HL-60/S4 treated with retinoic acid at 250 ng/mL for 4 days and 3 days (cell line): Measurements from ENCODE around the gene FMN2.

Source experiments
- in situ Hi-C: fragments of 300-500 bp; cut with MboI; formaldehyde crosslinking; loops from 2 replicates; pipeline ENCODE4 v1.7.0; 2022; ENCODE audit warnings: low sequenced_read_pairs

The FMN2 gene

GRCh38 chr1:240096974-240097373, 5.3 kb downstream of the FMN2 start:
- in situ Hi-C loops: no loop called here

DNA sequence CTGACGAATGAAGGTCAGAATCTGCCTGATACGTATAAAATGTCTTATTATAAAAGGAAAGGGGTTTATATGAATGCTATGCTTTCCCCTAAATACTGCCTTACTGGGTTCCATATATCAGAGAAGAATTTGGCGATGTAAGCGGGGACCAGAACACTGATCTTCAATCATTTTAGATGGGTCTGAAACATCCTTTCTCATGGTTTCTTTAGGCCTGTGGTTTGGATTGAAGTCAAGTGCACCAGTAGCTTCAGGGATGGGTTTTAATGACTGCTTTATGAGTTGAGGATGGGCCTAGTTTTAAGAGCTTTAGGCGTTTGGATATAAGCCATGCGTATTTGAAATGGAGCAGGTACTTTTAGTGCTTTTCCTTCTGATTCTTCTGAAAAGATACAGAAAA, 6.9 kb downstream of the FMN2 start:
- in situ Hi-C loops: no loop called here

DNA sequence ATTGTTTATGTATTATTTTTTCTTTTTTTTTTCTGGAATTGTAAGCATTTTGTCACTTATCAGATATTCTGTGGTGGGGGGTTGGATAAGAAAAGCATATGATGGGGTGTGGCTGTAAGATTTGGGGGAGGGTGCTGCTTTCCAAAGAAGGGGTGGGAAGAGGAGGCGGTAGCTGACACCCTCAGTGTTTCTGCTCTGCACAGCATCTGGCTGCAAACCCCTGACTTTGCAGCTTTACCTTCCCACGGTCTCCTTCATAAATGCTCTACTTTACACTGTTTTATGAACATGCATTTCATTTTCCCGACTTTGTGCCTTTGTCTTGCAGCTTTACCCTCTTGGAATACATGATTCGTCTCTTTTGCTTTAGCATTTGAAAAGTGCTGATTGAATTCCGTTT, 7.6 kb downstream of the FMN2 start:
- in situ Hi-C loops: no loop called here

DNA sequence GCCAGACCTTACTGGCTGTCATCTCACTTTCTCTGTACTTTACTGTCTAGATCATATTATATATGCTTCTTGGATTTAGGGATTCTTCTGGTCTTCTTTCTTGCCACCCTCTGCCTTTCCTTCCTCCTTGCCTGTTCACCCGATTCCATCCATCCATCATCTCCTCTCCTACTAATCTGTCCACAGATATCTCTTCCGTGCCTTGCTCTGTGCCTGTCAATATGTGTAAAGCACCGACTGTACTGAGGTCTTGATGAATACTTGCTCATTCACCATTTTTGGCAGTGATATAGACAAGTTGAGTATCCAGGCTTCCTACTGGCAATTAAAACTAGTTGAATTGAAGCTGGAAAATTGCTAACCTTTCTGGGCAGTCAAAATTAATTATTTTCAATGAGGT, 8.1 kb downstream of the FMN2 start:
- in situ Hi-C loops: no loop called here

GRCh38 chr1:240100371-240100934, 8.8 kb downstream of the FMN2 start:
- in situ Hi-C loops: no loop called here

DNA sequence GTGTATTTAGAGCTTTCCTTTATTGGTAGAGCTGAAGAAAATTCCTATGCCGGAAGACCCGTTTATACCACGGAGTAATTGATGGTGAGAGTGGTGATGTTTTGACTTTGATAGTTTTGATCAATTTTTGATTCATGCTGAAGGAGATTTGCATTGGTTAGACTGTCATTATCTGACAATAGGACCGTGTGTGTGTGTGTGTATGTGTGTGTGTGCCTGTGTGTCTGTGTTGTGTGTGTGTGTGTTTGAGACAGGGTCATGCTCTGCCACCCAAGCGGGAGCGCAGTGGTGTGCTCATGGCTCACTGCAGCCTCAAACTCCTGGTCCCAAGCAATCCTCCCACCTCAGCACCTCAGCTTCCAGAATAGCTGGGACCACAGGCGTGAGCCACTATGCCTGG, 9.6 kb downstream of the FMN2 start:
- in situ Hi-C loops: no loop called here

DNA sequence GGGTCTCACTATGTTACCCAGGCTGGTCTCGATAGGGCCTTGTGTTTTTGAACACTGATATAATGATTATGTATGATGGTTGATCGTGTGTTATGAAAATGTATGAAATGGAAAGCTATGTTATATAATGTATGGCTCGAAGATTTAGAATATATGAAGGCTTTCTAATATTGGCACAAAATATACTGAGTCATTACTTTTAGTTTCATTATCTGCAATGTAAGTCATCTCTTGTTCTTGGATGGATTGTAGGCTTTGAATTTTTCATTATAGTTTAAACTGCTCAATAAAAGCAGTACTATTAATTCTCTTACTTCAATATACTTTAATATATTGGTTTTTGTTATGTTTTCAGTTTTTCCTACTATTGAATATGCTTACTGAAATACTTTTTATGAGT, 10.1 kb downstream of the FMN2 start:
- in situ Hi-C loops: no loop called here

DNA sequence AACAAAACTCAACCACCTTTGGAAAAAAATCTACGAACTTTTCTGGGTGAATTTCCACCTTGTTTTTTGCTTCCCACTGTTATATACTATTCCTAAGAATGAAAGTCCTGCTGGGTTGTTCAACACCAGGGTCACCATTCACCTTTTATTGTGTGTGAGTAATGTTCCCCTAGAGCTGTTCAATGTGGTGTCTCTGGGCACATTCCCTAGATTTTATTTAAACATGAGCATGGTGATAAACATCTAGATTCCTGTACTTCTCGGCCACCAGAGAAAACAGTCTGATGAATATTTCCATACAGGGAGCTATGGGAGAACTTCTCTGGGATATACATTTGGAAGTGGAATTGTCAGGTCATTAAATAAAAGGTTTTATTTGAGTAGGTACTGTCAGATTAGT, 13.0 kb downstream of the FMN2 start:
- in situ Hi-C loops: no loop called here

- in situ Hi-C loops: no loop called here
Measured at GRCh38 chr1:240107058-240107684, 15.5 kb downstream of the FMN2 start.

- in situ Hi-C loops: no loop called here
Measured at GRCh38 chr1:240109130-240109529, 17.4 kb downstream of the FMN2 start.

DNA sequence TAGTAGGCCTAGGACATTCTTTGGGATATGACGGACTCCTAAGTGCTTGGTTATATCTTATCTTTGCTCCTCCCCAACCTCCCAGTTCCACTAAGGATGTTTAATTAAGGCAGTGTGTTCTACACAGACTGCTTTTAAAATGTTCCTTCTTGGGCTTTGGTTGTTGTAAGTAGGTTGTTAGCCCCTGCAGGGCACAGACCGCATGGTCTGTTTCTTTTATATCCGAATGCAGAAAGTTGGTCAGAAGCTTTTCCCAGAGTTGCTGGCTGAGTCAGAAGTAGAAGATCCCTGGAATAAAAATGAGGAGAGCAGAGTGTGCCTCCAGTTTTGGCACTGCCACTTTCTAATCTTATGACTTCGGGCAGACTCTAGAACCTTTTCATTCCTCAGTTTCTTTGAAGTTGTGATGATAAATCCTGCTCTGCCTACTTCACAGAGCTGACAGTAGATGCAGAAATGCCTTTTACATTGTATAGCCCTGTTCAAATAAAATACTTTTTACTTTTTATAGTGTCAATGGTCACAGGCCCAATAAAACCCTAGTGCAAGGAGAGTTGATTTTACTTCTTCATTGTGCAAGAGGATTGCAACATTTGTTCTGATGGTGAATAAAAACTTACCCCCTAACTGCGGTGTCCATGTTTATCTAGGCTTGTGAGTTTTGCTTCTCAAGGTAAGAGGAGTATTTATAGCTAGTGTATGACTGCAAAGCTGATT, 18.4 kb downstream of the FMN2 start:
- in situ Hi-C loops: no loop called here

DNA sequence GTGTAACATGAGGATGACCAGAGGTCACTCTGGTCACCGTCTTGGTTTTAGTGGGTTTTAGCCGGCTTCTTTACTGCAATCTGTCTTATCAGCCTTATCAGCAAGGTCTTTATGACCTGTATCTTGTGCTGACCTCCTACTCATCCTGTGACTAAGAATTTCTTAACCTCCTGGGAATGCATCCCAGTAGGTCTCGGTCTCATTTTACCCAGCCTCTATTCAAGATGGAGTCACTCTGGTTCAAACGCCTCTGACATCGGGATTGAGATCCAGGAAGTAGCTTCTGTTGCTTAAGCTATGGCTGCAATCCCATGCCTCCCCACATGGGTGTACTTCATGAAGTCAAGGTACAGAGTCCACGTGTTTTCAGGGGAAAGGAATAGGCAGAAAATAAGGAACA, 19.9 kb downstream of the FMN2 start:
- in situ Hi-C loops: no loop called here

DNA sequence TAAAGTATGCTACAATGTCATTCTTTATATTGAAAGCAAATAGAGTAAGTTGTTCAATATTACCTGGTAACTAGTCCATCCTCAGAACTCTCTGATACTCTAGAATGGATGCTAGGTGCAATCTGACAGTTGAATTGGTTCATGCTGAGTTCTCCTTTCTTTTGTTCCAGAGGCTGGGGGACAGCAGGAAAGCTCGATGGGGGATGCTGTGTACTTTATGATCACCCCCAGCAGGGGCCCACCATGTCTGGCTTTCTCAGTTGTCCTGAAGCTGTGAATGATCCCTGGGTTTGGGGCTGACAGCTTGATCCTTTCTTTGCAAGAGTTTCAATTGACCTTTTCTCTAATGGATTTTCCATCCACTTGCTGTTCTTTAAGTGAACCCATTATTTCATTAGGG, 22.5 kb downstream of the FMN2 start:
- in situ Hi-C loops: no loop called here

DNA sequence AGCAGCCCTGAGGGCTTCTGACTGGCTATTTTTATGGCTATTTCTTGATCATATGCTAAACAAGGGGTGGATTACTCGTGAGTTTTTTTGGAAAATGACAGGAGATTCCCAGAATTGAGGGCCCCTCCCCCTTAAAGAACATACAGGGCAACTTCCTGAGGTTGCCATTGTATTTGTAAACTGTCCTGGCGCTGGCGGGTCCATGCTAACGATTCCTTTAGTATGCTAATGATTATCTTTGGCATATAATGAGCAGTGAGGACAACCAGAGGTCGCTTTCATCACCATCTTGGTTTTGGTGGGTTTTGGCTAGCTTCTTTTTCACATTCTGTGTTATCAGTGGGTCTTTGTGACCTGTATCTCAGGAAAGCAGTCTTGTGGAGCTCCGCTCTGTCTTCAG, 24.1 kb downstream of the FMN2 start:
- in situ Hi-C loops: no loop called here

DNA sequence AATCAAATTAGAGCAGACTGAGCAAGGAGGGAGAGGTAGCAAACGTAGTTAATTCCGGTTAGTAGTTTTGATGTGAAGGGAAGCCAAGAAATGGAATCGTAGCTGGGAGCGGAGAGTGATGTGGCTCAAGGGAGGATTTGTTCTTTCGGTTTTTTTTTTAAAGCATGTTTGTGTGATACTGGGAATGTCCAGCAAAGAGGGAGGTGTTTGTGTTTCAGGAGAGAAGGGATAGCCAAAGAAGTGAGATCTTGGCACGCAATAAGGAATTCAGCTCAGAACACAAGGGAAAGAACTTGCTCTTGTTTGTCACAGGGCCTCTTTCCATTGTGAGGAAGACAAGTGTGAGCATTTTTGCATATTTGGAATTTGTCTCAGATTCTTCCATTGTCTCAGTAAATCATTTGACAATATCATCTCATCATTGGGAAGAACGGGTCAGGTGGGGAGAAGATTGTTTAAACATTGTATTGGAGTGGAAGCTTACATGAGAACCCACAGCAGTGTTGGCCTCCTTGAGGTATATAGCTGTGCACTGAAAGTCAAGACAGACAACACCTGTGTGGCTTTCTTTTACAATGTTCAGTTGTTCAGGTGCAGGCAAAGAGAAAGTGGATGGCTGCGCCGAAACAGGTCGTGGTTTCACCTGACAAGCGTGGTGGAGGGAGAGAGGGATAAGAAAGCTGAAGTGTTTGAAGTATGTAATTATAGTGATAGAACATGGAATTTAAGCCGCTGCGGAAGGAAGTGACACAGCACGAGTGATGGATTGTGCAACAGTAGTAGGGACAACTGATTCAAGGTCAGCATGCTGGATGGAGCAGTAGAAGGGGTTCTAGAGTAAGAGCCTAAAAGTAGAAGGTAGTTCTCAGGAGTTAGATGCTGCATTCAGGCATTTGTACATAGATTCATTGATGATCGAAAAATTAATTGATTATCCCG, 25.4 kb downstream of the FMN2 start:
- in situ Hi-C loops: no loop called here

DNA sequence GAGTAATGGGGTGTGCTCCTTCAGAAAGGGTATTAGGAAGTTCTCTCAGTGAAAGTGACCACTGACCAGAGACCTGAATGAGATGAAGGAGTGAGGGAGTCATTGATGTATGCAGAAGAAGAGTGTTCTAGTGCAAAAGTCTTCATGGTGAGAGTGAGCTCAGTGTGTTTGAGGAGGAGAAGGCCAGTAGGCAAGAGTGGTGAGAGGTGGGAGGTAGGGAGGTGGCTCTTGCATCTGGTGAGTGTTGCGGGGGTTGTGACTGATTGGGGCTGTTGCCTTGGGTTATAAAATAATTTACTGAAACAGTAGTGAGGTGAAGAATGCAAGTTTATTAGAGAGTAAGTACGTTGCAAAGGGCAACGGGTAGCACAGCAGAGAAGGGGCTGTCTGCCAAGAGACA, 26.2 kb downstream of the FMN2 start:
- in situ Hi-C loops: no loop called here

- in situ Hi-C loops: no loop called here
Measured at GRCh38 chr1:240122639-240123613, 31.2 kb downstream of the FMN2 start.

GRCh38 chr1:240126821-240127220, 35.1 kb downstream of the FMN2 start:
- in situ Hi-C loops: no loop called here

DNA sequence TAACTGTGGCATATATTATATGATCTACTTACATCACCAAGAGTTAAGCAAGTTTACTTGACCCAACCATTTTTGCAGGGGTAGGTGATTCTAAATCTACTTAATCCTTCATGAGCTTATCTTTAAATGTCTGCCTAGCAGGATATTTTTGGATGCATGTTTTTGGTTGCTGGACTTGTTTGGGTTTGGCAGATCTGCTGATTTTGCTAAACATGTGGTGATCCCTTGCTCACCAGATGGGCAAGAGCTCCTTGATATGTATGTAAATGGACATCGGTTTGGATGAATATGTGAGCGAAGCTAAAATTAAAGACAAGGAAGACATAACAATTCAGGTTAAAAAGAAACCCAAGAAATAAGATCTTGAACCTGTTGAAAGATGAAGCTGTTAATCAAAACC, 36.7 kb downstream of the FMN2 start:
- in situ Hi-C loops: no loop called here

DNA sequence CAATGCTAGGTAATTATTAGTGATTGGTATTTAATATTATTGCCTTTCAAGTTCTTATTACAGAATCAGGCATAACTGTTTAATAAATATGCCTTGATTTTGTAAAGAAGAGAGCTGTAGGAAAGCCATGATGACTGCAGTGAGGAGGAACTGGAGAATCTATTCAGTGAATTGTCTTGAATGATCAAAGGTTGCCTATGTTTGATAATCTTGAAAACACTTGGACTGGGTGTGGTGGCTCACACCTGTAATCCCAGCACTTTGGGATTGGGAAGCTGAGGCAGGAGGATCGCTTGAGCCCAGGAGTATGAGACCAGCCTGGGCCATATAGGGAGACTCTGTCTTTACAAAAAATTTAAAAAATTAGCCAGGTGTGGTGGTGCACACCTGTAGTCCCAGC, 42.4 kb downstream of the FMN2 start:
- in situ Hi-C loops: no loop called here
